ENCODE results near the gene ATP8A1.

ATP8A1 gene

DNA sequence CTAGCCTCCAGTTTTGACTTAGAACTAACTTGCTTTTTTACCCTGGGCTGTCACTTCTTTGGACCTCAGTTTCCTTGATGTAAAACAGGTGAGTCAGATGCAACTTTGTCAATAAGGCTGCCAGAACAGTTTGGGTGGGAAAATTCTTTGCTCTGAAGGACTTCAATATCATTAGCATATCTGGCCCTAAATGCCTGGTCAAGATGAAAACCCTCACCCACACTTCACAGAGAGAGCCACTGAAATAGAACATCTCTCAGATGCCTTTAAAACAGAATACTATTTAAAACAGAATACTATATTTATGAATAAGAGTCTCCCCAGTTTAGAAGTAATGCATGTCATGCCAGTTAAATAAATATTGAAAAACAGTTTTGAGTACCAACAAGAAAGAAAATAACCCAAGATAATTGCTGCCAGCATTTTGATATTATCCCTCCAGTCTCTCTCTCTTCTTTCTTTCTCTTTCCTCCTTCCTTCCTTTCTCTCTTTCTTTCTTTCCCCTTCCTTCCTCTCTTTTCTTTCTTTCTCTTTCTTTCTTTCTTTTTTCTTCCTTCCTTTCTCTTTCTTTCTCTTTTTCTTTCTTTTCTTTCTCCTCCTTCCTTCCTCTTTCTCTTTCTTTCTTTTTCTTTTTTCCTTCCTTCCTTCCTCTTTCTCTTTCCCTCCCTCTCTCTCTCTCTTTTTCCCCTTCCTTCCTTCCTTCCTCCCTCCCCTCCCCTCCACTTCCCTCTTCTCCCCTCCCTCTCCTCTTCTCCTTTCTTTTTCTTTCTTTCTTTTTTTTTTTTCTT lies 292.4 kb downstream of the ATP8A1 start:
- no peak for DNase-seq (ENCODE audit: low spot score)

DNA sequence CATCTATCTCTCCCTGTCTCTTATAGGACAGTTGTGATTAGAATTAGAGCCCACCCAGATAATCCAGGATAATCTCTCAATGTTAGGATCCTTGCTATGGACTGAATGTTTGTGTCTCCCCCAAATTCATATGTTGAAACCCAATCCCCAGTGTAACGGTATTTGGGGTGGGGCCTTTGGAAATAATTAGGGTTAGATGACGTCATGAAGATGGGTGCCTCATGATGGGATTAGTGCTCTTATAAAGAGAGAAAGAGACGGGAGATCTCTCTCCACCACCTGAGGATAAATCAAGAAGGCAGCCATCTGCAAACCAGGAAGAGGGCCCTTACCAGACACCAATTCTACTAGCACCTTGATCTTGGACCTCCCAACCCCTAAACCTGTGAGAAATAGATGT lies 293.3 kb downstream of the ATP8A1 start:
- DNase-seq (ENCODE audit: low spot score): no peak

DNA sequence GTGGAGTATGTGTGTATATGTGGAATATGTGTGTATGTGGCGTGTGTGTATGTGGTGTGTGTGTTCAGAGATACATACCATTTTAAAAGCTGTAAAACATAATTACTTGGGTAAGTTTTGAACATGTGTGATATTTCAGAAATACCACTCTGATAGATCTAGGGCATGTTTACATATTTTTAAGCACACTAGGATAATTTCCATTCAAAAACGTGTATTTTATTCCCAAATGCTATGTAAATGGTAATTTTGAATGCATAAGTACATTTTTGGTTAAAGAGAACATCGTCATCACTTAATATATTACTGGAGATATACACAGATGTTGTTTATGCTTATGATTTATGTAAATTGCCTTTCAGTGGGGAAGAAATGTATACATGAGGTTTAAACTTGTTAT lies 294.3 kb downstream of the ATP8A1 start:
- DNase-seq (ENCODE audit: low spot score): no peak

DNA sequence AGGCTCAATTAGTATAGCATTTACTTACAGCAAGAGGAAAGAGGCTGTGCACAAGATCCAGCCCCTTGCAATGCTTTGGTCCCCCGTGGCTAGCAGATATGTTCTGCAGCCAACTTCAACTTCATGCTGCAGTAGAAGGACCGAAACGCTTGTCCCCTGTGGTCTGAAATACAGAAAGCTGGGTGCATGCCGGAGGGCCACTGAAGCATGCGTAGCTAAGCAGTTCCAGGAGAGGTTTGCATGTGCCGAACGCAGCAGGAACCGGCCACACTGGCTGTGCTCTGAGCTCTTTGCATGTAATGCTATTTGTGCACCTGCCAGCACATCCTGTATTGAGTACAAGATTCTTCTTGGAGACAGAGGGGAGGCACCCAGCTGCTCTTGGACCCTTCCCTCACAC lies 295.4 kb downstream of the ATP8A1 start:
- DNase-seq (ENCODE audit: low spot score): no peak

- DNase-seq (ENCODE audit: low spot score): no peak
These were observed 296.6 kb downstream of the ATP8A1 start for GRCh38 chr4:42360256-42360669.

- DNase-seq (ENCODE audit: low spot score): no peak
These were observed 297.2 kb downstream of the ATP8A1 start for GRCh38 chr4:42359711-42360110.

Data from SW480 (cell line).